ENCODE measurements around the gene B4GALNT3.
"Not testable (repeated sequence)": the region's sequence is repeated elsewhere in the genome, so short reads cannot be mapped to it uniquely, and the experiment has no call there.

The B4GALNT3 gene

DNA sequence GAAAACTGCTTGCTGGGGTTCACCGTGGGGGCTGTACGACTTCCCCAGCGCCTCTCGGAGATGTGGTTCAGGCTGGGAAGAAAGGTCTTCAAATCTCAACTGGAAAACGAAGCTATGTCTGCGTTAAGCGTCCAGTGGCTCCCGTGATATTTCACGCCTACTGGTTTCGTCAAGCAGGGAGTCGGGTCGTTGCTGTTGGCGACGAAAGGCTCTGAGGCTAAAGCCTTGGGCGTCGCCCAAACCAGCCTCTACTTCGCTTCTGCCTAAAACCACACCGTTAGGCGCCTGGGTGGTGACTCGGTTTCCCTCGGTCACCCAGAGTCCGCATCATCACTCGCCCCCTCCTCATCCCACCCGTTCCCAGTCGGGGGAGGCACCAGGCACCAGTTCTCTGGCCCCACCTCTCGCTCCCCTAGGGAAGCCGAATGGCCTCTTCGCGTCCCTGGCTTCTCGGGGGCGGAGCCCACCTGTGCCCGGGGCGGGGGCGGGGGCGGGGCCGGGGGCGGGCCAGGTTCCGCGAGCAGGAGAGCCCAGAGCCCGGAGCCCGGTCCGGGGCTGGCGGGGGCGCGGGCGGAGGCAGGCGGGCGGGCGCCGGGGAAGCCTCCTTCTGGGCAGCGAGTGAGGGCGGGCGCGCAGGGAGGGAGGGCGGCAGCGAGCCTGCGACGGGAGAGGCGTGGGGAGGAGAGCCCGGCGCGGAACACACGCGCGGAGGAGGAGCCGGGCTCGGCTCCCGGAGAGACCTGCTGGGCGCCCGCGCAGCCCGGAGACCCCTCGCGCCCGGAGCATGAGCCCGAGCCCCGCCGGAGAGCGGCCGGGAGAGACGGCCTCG is at the start of gene B4GALNT3:
Gene B4GALNT3, plus strand, starts transcription at position 510 of the 829 bp plus-strand sequence. CDS start 438 bp downstream, outside the sequence.
- peak; percentile 25 for DNase-seq (ENCODE audit: low spot score)

DNA sequence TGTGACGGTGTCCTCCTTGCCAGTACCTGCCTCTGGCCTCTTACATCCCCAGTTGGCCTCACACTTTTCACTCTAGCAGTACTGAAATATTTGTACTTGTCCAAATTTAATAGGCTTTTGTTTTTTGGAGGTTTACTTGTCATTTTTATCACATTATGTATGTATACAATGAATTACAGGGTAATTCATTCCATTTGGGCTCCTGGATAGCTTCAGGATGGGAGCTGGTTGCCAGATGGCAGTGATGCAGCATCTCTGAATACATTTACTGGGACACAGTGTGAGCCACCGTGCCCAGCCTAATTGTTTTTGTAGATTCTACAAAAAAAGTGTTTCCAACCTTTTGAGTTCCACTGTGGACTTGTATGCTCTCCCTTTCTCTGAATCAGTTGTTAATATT is 44.9 kb upstream of the B4GALNT3 start:
- DNase-seq (ENCODE audit: low spot score) = no peak

DNA sequence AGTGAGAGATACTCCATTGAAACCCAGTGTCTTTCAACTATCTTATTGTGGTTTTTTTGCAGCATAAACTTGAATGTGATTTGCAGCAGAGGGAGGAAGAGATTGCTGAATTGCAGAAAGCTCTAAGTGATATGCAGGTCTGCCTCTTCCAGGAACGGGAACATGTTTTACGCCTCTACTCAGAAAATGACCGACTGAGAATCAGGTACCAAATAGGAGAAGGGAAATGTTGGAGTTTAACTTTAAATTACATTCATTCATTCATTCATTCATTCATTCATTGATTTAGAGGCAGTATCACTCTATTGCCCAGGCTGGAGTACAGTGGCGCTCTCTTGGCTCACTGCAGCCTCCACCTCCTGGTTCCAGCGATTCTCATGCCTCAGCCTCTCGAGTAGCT is 41.3 kb upstream of the B4GALNT3 start:
- DNase-seq (ENCODE audit: low spot score) = no peak

DNA sequence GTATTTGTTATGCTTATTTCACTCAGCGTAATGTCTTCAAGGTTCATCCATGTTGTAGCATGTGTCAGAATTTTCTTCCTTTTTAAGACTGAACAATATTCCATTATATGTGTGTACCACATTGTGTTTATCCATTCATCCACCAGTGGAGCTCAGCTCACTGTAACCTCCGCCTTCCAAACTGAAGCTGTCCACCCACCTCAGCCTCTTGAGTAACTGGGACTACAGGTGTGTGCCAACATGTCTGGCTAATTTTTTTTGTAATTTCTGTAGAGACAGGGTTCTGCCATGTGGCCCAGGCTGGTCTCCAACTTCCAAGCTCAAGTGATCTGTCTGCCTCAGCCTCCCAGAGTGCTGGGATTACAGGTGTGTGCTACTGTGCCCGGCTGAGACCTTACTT is 37.2 kb upstream of the B4GALNT3 start:
- DNase-seq (ENCODE audit: low spot score) = no peak

DNA sequence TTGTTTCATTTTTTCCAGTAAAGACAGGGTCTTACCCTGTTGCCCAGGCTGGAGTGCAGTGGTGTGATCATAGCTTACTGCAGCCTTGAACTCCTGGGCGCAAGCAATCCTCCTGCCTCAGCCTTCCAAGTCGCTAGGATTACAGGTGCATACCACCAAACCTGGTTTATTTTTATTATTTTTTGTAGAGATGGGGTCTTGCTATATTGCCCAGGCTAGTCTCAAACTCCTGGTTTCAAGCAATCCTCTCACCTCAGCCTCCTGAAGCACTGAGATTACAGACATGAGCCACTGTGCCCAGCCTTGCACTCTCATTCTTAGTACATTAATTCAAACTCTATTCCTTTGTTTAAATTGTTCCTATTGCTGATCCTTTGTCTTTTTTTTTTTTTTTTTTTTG is 24.0 kb upstream of the B4GALNT3 start:
- not testable (repeated sequence) for DNase-seq (ENCODE audit: low spot score)

- peak; percentile 55 for DNase-seq (ENCODE audit: low spot score)
Measured at GRCh38 chr12:442235-442884, 17.4 kb upstream of the B4GALNT3 start.

DNA sequence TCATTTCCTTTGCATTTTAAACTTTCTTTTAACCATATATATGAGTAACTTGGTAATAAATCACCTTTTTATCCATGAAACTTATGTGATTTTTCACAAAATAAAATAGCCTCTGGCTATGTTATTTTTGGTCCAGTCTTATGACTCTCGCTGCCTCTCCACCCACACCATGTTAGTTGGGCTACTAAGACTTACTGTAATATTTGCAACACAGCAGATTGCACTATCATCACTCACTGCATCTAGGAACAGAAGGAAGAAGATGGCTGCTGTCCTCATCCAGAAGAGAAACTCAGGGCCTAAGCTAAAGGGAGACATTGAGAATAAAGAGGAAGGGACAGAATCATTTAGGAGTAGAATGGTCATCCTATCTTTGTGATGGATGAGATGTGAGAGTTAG is 12.6 kb upstream of the B4GALNT3 start:
- DNase-seq (ENCODE audit: low spot score) = no peak

DNA sequence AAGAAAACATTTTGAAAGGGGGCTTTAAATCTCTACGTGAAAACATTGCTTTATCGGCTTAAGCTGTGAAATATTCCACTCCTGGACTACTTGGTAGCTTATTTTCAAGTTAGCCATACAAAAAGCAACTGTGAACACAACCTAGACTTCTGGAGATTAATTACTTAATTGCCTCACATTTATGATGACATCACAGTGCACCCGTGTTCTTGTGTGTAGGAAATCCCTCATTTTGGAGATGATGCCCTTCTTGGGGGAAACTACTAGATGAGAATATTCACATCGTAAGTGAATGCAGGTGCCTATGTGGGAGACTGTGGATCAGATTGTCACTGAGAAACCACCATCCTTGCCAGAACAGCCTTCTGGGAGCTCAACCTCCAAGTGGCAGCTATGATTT is 10.5 kb upstream of the B4GALNT3 start:
- no peak for DNase-seq (ENCODE audit: low spot score)

DNA sequence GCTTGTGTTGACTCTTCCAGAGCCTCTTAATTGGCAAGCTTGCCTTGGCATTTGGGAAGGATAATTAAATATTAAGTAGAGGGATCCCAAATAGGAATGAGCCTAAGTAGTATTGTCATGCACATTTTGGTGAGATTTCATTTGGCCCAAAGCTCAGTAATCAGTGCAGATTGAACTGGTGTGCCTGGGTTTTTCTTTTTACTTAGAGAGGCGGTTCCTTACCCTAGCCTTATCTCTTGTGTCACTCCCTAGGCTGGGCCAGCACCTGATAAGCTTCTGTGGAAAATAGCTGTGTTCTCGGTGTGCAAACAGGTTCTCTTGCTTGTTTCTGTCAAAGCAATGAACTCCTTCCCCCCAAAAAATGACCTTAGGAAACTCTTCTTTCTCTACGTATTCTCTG is 9.3 kb upstream of the B4GALNT3 start:
- no peak for DNase-seq (ENCODE audit: low spot score)

DNA sequence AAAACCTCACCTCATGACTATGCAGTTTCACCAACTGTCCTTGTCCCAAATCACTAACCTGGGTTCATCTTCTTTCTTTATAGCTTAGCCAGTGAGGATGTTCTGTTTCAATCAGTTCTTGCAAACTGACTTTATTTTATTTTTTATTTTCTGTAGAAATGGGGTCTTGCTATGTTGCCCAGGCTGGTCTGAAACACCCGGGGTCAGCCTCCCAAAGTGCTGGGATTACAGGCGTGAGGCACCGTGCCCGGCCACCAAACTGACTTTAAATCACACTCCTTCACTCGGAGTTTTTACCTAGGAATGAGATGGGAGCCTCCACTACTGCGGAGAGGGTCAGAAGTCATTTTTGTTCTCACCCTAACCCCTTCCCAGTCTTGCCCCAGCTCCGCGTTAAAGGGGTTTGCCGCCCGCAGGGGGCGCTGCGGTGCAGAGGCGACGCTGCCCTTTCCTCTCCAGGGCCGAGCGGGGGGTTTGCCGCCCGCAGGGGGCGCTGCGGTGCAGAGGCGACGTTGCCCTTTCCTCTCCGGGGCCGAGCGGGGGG is 7.0 kb upstream of the B4GALNT3 start:
- DNase-seq (ENCODE audit: low spot score) = no peak

GRCh38 chr12:454833-455232 is 4.9 kb upstream of the B4GALNT3 start:
- DNase-seq (ENCODE audit: low spot score) = no peak

DNA sequence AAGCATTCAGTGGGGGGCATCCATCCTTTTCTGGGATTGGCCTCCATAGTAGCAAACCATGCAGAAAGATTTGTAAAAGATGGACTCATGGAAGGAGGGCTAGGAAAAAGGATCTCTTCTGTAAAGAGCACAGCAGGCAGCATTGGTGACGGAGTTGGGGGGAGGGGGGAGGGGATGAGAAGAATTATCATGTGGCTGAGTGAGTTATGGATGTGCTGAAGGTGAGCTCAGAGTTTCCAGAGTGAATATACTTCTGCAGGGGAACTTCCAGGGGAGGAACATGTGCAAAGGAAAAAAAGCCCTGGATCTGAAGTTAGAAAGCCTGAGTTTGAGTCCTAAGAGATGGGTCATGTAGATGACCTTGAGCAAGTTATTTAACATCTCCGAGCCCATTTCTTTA is 3.9 kb upstream of the B4GALNT3 start:
- DNase-seq (ENCODE audit: low spot score) = no peak

DNA sequence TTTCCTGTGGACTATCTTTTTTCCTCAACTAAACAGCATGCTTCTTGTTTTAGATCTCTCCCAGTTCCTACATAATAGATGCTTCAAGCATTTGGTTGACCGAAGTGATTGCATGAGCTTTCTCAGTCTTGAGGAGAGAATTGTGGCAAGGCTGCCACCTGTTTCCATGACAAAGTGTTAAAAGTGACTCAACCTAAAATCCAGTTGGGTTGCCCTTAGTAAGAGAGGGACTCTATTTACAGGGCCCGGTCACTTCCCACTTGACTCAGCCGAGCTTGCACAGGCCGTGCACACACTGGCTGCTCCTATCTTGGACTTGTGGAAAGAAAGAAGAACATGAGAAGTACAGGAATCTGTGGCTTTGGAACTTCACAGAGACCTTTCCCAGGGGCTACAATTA is 2.1 kb upstream of the B4GALNT3 start:
- DNase-seq (ENCODE audit: low spot score) = peak; percentile 54

DNA sequence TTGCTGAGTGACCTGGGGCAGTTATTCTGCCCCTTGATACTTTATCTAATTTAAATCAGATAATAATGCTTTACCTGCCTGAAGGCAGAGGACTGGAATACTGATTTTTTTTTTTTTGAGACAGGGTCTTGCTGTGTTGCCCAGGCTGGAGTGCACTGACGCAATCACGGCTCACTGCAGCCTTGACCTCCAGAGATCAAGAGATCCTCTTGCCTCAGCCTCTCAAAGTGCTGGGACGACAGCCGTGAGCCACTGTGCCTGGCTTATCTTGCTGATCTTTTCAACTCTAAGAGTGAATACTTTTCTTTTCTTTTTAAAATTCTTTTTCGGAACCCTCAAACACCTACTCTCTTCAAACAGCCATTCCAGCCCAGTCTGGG is 699 bp upstream of the B4GALNT3 start:
- no peak for DNase-seq (ENCODE audit: low spot score)

DNA sequence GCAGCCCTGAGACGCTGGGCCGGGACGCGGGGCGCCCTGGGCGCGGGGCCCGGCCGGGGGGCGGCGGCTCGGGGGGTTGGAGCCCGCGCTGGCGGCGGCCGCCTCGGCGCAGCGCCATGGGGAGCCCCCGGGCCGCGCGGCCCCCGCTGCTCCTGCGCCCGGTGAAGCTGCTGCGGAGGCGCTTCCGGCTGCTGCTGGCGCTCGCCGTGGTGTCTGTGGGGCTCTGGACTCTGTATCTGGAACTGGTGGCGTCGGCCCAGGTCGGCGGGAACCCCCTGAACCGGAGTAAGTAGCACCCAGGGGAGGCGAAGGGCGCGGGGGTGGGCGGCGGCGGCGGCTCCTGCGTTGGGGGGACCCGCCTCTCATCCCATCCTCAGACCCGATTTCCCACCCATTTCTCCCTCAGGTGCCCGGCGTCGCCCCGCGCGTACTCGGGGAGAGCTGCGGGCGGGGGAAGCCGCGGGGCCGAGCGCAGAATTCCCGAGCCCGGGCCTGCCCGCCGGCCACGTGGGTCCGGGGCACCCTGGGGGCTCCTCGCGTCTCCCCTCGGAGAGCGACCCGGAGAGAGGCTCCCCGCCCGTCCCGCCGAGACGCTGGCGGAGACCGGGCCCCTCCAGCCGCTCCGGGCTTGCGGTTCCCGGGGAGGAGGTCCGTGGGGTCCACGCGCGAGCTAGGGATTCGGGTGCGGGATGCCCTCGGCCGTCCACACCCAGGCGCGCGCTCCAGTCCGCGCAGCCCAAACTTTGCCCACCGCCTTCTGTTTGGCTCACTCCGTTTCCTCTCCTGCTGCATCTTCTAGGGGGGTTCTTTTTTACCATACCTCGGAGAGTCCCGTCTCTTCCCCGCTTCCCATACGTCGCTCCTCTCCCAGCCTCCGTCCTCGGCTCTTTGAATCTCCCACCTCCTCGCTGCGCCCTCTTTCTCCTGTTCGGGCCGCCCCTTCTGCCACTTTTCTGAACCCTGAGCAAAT is 807 bp downstream of the B4GALNT3 start:
- DNase-seq (ENCODE audit: low spot score) = peak; percentile 49

DNA sequence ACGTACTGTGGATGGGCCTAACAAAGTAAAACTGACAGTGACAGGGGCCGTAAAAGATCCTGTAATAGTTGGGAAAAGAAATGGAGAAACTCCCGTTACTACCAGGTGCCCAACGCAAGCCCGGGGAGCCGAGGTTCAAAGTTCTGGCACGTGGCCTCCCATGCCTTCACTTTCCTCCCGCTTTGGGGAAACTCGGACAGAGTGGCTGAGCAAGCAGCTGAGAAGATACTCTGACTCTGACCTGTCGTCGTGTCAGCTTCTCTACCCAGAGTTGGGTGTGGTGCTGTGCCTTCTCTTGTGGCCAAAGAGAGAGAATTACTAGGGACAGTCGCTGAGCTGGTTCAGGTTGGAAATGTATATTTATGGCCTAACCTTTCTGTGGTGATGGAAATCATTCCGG is 1.7 kb downstream of the B4GALNT3 start:
- peak; percentile 11 for DNase-seq (ENCODE audit: low spot score)

GRCh38 chr12:462936-463705 is 3.4 kb downstream of the B4GALNT3 start:
- DNase-seq (ENCODE audit: low spot score) = no peak

DNA sequence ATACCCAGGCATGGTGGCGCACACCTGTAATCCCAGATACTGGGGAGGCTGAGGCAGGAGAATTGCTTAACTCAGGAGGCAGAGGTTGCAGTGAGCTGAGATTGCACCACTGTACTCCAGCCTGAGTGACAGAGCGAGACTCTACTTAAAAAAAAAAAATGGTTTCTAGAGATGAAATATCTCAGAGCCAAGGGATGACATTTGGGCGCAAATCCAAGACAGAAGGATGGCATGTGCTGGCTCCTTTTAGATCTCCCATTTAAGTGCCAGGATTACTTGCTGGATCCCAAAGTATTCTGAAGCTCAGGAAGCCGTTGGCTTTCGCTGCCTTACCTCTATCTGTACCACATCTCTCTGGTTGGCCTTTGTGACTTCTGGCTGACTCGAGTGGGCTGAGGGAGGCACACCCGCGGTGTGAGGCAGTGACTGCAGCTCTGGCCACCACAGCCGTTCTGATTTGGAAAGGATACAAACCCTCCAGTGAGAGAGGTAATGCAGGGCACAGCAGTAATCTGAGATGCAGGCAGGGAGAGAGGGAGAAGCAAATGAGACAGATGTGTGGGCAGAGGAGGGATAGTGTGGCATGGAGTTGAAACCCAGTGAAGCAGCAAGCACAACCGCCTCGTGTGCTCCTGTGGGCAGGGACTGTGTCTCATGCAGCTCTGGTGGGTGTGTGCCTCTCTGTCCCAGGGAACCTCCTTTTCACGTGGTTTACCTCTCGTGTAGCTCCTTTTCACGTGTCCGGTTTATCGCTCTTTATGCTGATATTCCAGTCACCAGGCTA is 4.9 kb downstream of the B4GALNT3 start:
- DNase-seq (ENCODE audit: low spot score) = no peak

GRCh38 chr12:466039-466438 is 6.3 kb downstream of the B4GALNT3 start:
- DNase-seq (ENCODE audit: low spot score) = no peak

DNA sequence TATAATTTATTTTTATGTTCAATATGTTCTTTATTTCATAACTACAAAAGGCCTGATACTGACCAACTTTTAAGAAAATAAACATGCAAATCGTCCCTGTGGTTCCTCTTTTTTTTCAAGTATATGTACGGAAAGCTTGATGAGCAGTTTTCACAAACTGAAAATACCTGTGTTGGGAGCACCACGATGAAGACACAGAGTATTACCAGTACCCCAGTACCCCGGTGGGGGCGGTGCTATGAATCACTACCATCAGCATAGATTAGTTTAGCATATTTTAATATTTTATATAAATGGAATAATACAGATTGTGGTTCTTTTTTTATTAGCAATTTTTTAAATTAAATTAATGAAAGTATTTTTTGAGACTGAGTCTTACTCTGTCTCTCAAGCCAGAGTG is 7.0 kb downstream of the B4GALNT3 start:
- no peak for DNase-seq (ENCODE audit: low spot score)

DNA sequence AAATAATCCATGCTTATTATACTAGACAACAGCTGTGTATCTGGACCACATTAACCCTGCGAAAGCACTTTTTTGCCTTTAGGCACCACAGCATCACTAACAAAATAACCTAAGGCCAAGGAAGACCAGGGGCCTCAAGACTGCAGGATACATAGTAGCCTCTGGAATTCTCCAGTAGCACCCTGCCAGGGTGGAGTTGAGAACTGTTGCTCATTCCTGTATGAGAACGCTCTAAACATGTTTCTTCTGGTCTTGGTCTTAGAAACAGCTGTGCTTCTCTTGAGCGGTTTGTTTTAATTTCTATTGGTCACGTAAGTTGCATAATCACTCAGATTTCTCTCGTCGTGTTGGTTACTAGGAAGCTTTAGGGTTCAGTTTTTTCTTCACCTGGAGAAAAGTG is 7.9 kb downstream of the B4GALNT3 start:
- DNase-seq (ENCODE audit: low spot score) = no peak

Measured in RKO (cell line).